K562 (cell line): ENCODE data around the gene MCAM. TPM values are rescaled to one million over a fixed set of nuclear protein-coding genes. Genes with fewer than 3 reads are reported as not detected.

Experiments used
- ATAC-seq: fragments of 200-7000 bp; cut with Tn5 transposase; 3 replicates; pipeline ENCODE4 v1.9.1; 2020; ENCODE audit warnings: moderate library complexity
- BruUV-seq: library from RNA; stranded (reverse); fragments of 400-500 nt; replicated peaks from 2 replicates; lab custom pipeline; 2021; lab: Mats Ljungman, UMichigan
- CTCF ChIA-PET: fragments of 300-600 bp; formaldehyde crosslinking; extraction: SDS; loops from one replicate; lab custom pipeline; 2021; ENCODE audit warnings: low intra/inter-chr PET ratio; lab: Yijun Ruan, JAX
- POLR2A ChIA-PET: fragments of 300-600, 350-650 bp; sonication (Branson Sonifier 250); formaldehyde crosslinking; extraction: SDS; loops from one replicate; lab custom pipeline; 2021; ENCODE audit warnings: antibody characterized with exemption, inconsistent platforms; lab: Yijun Ruan, JAX
- DNase-seq, 4 experiments: peaks; one replicate each; pipeline versions ENCODE4 v3.0.0 to v3.0.0-alpha.2; 2011 to 2018; ENCODE audit warnings: low spot score in 3 of 4, mixed read lengths in 3 of 4; ENCODE audit errors: extremely low read depth in 1 of 4
- FAIRE-seq: peaks from 2 replicates; lab custom pipeline; 2011; peaks lifted over from hg19 to GRCh38; lab: Jason Lieb, UNC
- H2AFZ ChIP-seq: 2 replicates; pipeline ENCODE4 v1.6.0; 2011; ENCODE audit warnings: low read depth, low read length, control low read depth, inconsistent platforms
- H3K27ac ChIP-seq: fragments of 200-600 bp; 3 replicates; pipeline ENCODE4 v1.8.0; 2011; ENCODE audit warnings: low read depth, mild to moderate bottlenecking, control low read depth, inconsistent platforms, low read length, moderate library complexity, mixed read lengths; ENCODE audit errors: extremely low read depth
- H3K27me3 ChIP-seq, 2 experiments: fragments of 300-600 bp in 1 of 2; 2 replicates in 1 of 2; 3 replicates in 1 of 2; pipeline versions ENCODE4 v1.6.0 to v1.8.0; 2011; ENCODE audit warnings: inconsistent platforms in 2 of 2, low read length in 2 of 2, mild to moderate bottlenecking in 1 of 2, mixed read lengths in 1 of 2, moderate library complexity in 1 of 2; ENCODE audit not compliant: control insufficient read depth in 2 of 2, insufficient read depth in 2 of 2
- H3K36me3 ChIP-seq: fragments of 300-600 bp; 3 replicates; pipeline ENCODE4 v1.8.0; 2011; ENCODE audit warnings: mild to moderate bottlenecking, low read length, inconsistent platforms; ENCODE audit not compliant: control insufficient read depth, insufficient read depth
- H3K4me1 ChIP-seq, 2 experiments: fragments of 200-600 bp in 1 of 2; replicated peaks in 1 of 2; 2 replicates in 1 of 2; 3 replicates in 1 of 2; pipeline versions ENCODE4 v1.5.1 to v1.8.0; 2011; ENCODE audit warnings: inconsistent platforms in 2 of 2, low read length in 2 of 2, mild to moderate bottlenecking in 1 of 2, mixed read lengths in 1 of 2, moderate library complexity in 1 of 2; ENCODE audit not compliant: control insufficient read depth in 2 of 2, insufficient read depth in 2 of 2
- H3K4me2 ChIP-seq: 2 replicates; pipeline ENCODE4 v1.6.1; 2011; ENCODE audit warnings: low read length, control low read depth, inconsistent platforms, mixed read lengths; ENCODE audit not compliant: insufficient read depth
- H3K4me3 ChIP-seq: fragments of 200-600 bp; sonication (generic), shearing (Covaris generic); 2 replicates; pipeline ENCODE4 v1.5.1; 2016; ENCODE audit warnings: control low read depth, inconsistent platforms
- H3K79me2 ChIP-seq: fragments of 200-600 bp; 3 replicates; pipeline ENCODE4 v1.8.0; 2011; ENCODE audit warnings: low read length, inconsistent platforms; ENCODE audit not compliant: control insufficient read depth, insufficient read depth
- H3K9ac ChIP-seq, 2 experiments: 2 replicates each; pipeline versions ENCODE4 v1.6.0 to v1.6.1; 2011; ENCODE audit warnings: low read depth in 2 of 2, low read length in 2 of 2, control low read depth in 1 of 2, inconsistent platforms in 1 of 2, mild to moderate bottlenecking in 1 of 2, mixed read lengths in 1 of 2; ENCODE audit not compliant: insufficient read depth in 1 of 2
- H3K9me1 ChIP-seq: one replicate; pipeline ENCODE4 v1.6.0; 2011; ENCODE audit warnings: inconsistent platforms, mild to moderate bottlenecking, low read length, moderate library complexity; ENCODE audit not compliant: control insufficient read depth, insufficient read depth
- H3K9me3 ChIP-seq: replicated peaks from 2 replicates; pipeline ENCODE4 v1.5.1; 2011; ENCODE audit warnings: low read depth, low read length, inconsistent platforms; ENCODE audit not compliant: control insufficient read depth, insufficient read depth
- H4K20me1 ChIP-seq: replicated peaks from 2 replicates; pipeline ENCODE4 v1.6.1; 2011; ENCODE audit warnings: low read length, inconsistent platforms, mixed read lengths; ENCODE audit not compliant: control insufficient read depth, insufficient read depth
- AFF4 ChIP-seq: sonication (generic); formaldehyde crosslinking; IDR thresholded peaks from 2 replicates; pipeline ENCODE4 v1.8.0; 2023; ENCODE audit warnings: mild to moderate bottlenecking, missing genetic modification reagents
- CTCF ChIP-seq, 3 experiments: IDR thresholded peaks in 2 of 3; conservative IDR thresholded peaks in 1 of 3; 2 replicates each; pipeline ENCODE4 v1.5.1; 2011 to 2012; ENCODE audit warnings: low read length in 3 of 3, mild to moderate bottlenecking in 3 of 3, control low read depth in 2 of 3, improper control_type of control experiment in 1 of 3, inconsistent platforms in 1 of 3, low read depth in 1 of 3, mixed read lengths in 1 of 3, moderate library complexity in 1 of 3; ENCODE audit not compliant: insufficient read depth in 2 of 3
- ETV5 ChIP-seq: sonication (generic); formaldehyde crosslinking; IDR thresholded peaks from 2 replicates; pipeline ENCODE4 v1.4.0; 2020; ENCODE audit warnings: low read depth, mild to moderate bottlenecking, missing genetic modification reagents
- HDAC3 ChIP-seq: fragments of 450-650 bp; IDR thresholded peaks from 2 replicates; pipeline ENCODE4 v1.6.1; 2018; ENCODE audit warnings: borderline replicate concordance, mild to moderate bottlenecking, moderate library complexity; ENCODE audit not compliant: partially characterized antibody
- HES1 ChIP-seq: fragments of 450-650 bp; IDR thresholded peaks from 2 replicates; pipeline ENCODE4 v1.6.1; 2016; ENCODE audit warnings: low read depth, mild to moderate bottlenecking, moderate library complexity
- KLF13 ChIP-seq: fragments of 450-650 bp; IDR thresholded peaks from 2 replicates; pipeline ENCODE4 v1.6.1; 2016; ENCODE audit warnings: missing genetic modification characterization, low read depth, mild to moderate bottlenecking, missing compliant biosample characterization, moderate library complexity, borderline replicate concordance
- PHB2 ChIP-seq: fragments of 450-650 bp; IDR thresholded peaks from 2 replicates; pipeline ENCODE4 v1.6.1; 2017; ENCODE audit warnings: low read depth
- POLR2A ChIP-seq: fragments of 450-650 bp; conservative IDR thresholded peaks from 2 replicates; pipeline ENCODE4 v1.6.1; 2016
- SMAD1 ChIP-seq: fragments of 150-350 bp; IDR thresholded peaks from 2 replicates; pipeline ENCODE4 v1.6.1; 2014; ENCODE audit warnings: low read length, low read depth; ENCODE audit not compliant: partially characterized antibody
- SMAD2 ChIP-seq: fragments of 150-350 bp; IDR thresholded peaks from 2 replicates; pipeline ENCODE4 v1.6.1; 2014; ENCODE audit warnings: low read depth, mild to moderate bottlenecking, low read length
- SPI1 ChIP-seq: IDR thresholded peaks from 2 replicates; pipeline ENCODE4 v1.6.1; 2011; ENCODE audit warnings: low read depth, low read length, control low read depth, borderline replicate concordance
- STAT6 ChIP-seq: sonication (generic); formaldehyde crosslinking; IDR thresholded peaks from 2 replicates; pipeline ENCODE4 v1.8.1; 2023; ENCODE audit warnings: mild to moderate bottlenecking, missing genetic modification reagents
- TCF7 ChIP-seq: sonication (generic); IDR thresholded peaks from 2 replicates; pipeline ENCODE4 v1.6.1; 2016; ENCODE audit warnings: antibody characterized with exemption, borderline replicate concordance
- ZNF133 ChIP-seq: fragments of 250-450 bp; sonication (Bioruptor Pico); IDR thresholded peaks from 2 replicates; pipeline ENCODE4 v1.4.0; 2020; ENCODE audit warnings: mild to moderate bottlenecking
- ZNF224 ChIP-seq: sonication (generic); formaldehyde crosslinking; IDR thresholded peaks from 2 replicates; pipeline ENCODE4 v1.8.0; 2022; ENCODE audit warnings: mild to moderate bottlenecking, missing genetic modification reagents
- WGBS: fragments of 100-300 bp; shearing (Covaris generic); methylation state at CpG from one replicate; pipeline ENCODE4 v1.1.6; 2016; ENCODE audit warnings: low coverage, mixed read lengths; ENCODE audit not compliant: insufficient coverage; ENCODE audit errors: missing lambda C conversion rate; 5-methylcytosine and 5-hydroxymethylcytosine counted together
- in situ Hi-C: fragments of 300-500 bp; cut with MboI; formaldehyde crosslinking; loops from 4 replicates; pipeline ENCODE4 v1.15.0; 2018; ENCODE audit warnings: inconsistent platforms, mixed read lengths
- intact Hi-C: fragments of 100-400 bp; cut with micrococcal nuclease; formaldehyde crosslinking; loops from 2 replicates; pipeline ENCODE4 v1.14.2; 2022
- polyA plus RNA-seq, 8 experiments: library from polyadenylated mRNA; depleted of rRNA in 4 of 8; stranded (reverse) in 5 of 8; unstranded in 3 of 8; fragments of >200 nt; fragmentation: Nextera tagmentation in 2 of 8; fragmentation: Illumina TruSeq in 1 of 8; extraction: Ambion mirVana in 2 of 8; extraction: Trizol in 1 of 8; gene quantifications; 2 replicates each; pipeline versions ENCODE4 v1.2.1 to v1.2.3, GENCODE V29; 2011 to 2014; ENCODE audit warnings: inconsistent platforms in 1 of 8, missing spikeins in 1 of 8
- total RNA-seq, 7 experiments: library from RNA; depleted of rRNA in 6 of 7; stranded (reverse); fragments of >200 nt in 6 of 7; fragmentation: Illumina TruSeq in 2 of 7; extraction: Trizol in 2 of 7; gene quantifications; 2 replicates each; pipeline versions ENCODE4 v1.2.1 to v1.2.3, GENCODE V29; 2011 to 2021; ENCODE audit warnings: low replicate concordance in 1 of 7

MCAM gene
- total and polyA plus RNA-seq, 9 of the 15 experiments (the other 6 are each of a cell fraction or from before 2014, with no cell fraction given): 14.7 to 118 (median 53.6) TPM

- Histone ChIP-seq H3K4me2 (no peak overlapping the region), H3K36me3 (peaks cover 37% of the 10 kb centered on the region; the same call in 2 of the 3 replicates), H3K27me3 (no peaks in the 10 kb centered on the region), H3K9me1 (no peaks in the 10 kb centered on the region), H4K20me1 (no peaks in the 10 kb centered on the region), H2AFZ (no peak overlapping the region), H3K27ac (no peak overlapping the region), H3K79me2 (no peaks in the 10 kb centered on the region), H3K4me3 (no peak overlapping the region), H3K9ac (no peak overlapping the region), H3K9me3 (peaks cover 7% of the 10 kb centered on the region), H3K4me1 (no peaks in the 10 kb centered on the region)
- 98% methylated on average over 3 of the region's 3 CpGs for WGBS
- ATAC-seq (no peak), FAIRE-seq (no peak), DNase-seq (no peak)
- ChIA-PET CTCF (no interaction called here), POLR2A (no interaction called here)
- intact Hi-C loops: no loop called here
- BruUV-seq: no TSS peak
- in situ Hi-C loops: no loop called here
- TF ChIP-seq STAT6 (CRISPR knock-in tag) (no peak), ZNF133 (CRISPR knock-in tag) (no peak), POLR2A (no peak), KLF13 (tag) (no peak), TCF7 (no peak), HDAC3 (no peak), HES1 (no peak), CTCF (IDR thresholded peaks at IDR 0.05 in 2 of 3, conservative IDR thresholded peaks at IDR 0.05 in 1 of 3; ENCODE audit: insufficient read depth in 2 of 3, low read depth in 1 of 3, low read length in 3 of 3) (no peak), PHB2 (no peak), SPI1 (no peak), ZNF224 (CRISPR knock-in tag) (no peak), ETV5 (CRISPR knock-in tag) (no peak), SMAD1 (no peak), AFF4 (CRISPR knock-in tag) (no peak), SMAD2 (no peak)
Observed at GRCh38 chr11:119293461-119293860, 23.5 kb downstream of the MCAM start.
